Measurements from ENCODE around the gene TGM6. TPM values are rescaled to one million over a fixed set of nuclear protein-coding genes. Genes with fewer than 3 reads are reported as not detected.

TGM6 gene
- total RNA-seq, 1 experiment from 2014 or later = not detected

DNA sequence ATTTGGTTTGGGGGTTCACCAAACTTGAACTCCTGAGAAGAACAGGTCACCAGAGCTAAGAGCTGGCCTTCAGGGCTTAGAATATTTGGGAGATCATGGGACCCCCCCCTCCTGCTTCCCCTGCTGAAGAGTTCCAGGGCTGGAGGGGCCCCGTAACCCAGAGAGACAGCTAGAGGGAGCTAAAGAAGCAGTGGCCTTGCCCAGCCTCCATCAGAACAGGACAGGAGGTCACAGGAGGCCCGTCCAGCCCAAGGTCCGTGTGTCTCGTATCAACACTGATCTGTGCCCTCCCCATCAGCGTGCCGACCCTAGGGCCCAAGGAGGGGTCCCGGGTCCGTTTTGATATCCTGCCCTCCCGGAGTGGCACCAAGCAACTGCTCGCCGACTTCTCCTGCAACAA is 40.6 kb upstream of the TGM6 start:
- H3K27me3 ChIP-seq (ENCODE audit: low read length) = peaks cover 82% of the 10 kb centered on the region
- no peak overlapping the region for H3K4me3 ChIP-seq (ENCODE audit: low read length)
- H2AFZ ChIP-seq (ENCODE audit: low read length) = no peak overlapping the region
- H3K9me3 ChIP-seq (ENCODE audit: low read length) = no peaks in the 10 kb centered on the region
- no peaks in the 10 kb centered on the region for H3K36me3 ChIP-seq (ENCODE audit: low read depth, low read length)
- POLR2A ChIA-PET (ENCODE audit: unreplicated experiment) = no interaction called here
- BruUV-seq (replicated peaks) = no TSS peak
- H3K27ac ChIP-seq (ENCODE audit: low read length) = no peak overlapping the region
- no peaks in the 10 kb centered on the region for H3K4me1 ChIP-seq (ENCODE audit: insufficient read depth, low read length)
- no peak overlapping the region for H3K9ac ChIP-seq (ENCODE audit: low read length)
- no peaks in the 10 kb centered on the region for H4K20me1 ChIP-seq (ENCODE audit: low read length)
- DNase-seq (no peak), ATAC-seq (no peak)
- intact Hi-C loops (cut with micrococcal nuclease) = no loop called here
- no peak overlapping the region for H3K4me2 ChIP-seq (ENCODE audit: low read length)
- no peaks in the 10 kb centered on the region for H3K79me2 ChIP-seq (ENCODE audit: low read length)
- no peaks in the 10 kb centered on the region for H3K9me2 ChIP-seq (replicated peaks; ENCODE audit: low read length)
- CTCF ChIA-PET = no interaction called here
- TF ChIP-seq CTCF (conservative IDR thresholded peaks at IDR 0.05; ENCODE audit: low read depth, low read length) (0 out of 2 replicates have a peak, but pooled peaks have one; percentile 24), EZH2 (IDR thresholded peaks at IDR 0.05; ENCODE audit: low read length, unreplicated experiment) (no peak)
- H3F3A ChIP-seq (ENCODE audit: low read length, unreplicated experiment) = no peaks in the 10 kb centered on the region

DNA sequence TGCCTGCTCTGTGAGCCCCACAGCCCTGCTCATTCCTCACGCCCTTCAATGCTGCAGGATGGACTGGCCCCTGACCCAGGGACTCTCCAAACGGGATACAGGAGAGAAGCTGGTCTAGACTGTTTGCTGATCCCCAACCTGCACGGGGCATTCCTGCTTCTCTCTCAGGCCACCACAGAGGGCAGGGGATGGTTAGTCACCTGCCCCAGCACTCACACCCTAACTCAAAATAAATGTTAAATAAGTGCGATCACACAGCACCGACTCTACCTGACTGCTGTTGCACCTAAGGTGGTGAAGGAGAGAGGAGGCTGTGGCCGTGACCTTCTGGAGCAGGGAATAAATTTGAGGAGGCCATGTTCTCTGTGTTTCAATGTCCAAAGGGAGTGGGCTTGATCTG is 39.9 kb upstream of the TGM6 start:
- intact Hi-C loops (cut with micrococcal nuclease) = no loop called here

DNA sequence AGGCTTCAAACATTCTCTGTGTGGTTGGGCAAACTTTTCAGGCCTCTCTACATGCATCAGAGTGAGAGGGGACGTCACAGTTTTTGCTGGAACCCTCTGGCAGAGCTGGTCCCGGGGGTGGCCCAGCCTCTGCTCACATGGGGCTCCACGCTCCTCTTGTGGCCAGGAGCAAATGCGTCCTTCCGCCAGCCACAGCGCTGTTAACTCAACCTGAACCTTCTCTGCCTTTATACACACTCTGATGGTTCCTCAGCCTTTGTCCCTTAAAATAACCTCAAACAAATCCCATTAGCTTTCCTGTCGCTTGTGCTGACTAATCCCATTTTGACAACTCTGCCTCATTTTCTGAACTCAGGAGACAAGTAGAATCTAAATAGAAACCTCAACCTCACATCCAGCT is 39.4 kb upstream of the TGM6 start:
- BruUV-seq (replicated peaks) = no TSS peak
- H3K9me2 ChIP-seq (replicated peaks; ENCODE audit: low read length) = no peaks in the 10 kb centered on the region
- no peaks in the 10 kb centered on the region for H3K79me2 ChIP-seq (ENCODE audit: low read length)
- DNase-seq (no peak), ATAC-seq (no peak)
- CTCF ChIA-PET = no interaction called here
- H3K4me2 ChIP-seq (ENCODE audit: low read length) = no peak overlapping the region
- H3K27me3 ChIP-seq (ENCODE audit: low read length) = peaks cover 70% of the 10 kb centered on the region
- no peak for TF ChIP-seq EZH2 (IDR thresholded peaks at IDR 0.05; ENCODE audit: low read length, unreplicated experiment)
- no peak for TF ChIP-seq EZH2phosphoT487 (IDR thresholded peaks at IDR 0.05; ENCODE audit: borderline replicate concordance, low read length)
- TF ChIP-seq CTCF (conservative IDR thresholded peaks at IDR 0.05; ENCODE audit: low read depth, low read length) = no peak
- no peaks in the 10 kb centered on the region for H3K9me3 ChIP-seq (ENCODE audit: low read length)
- H3K27ac ChIP-seq (ENCODE audit: low read length) = no peak overlapping the region
- H2AFZ ChIP-seq (ENCODE audit: low read length) = no peak overlapping the region
- no peaks in the 10 kb centered on the region for H3K36me3 ChIP-seq (ENCODE audit: low read depth, low read length)
- H4K20me1 ChIP-seq (ENCODE audit: low read length) = no peaks in the 10 kb centered on the region
- H3K4me3 ChIP-seq (ENCODE audit: low read length) = no peak overlapping the region
- POLR2A ChIA-PET (ENCODE audit: unreplicated experiment) = no interaction called here
- H3K4me1 ChIP-seq (ENCODE audit: insufficient read depth, low read length) = no peaks in the 10 kb centered on the region
- H3K9ac ChIP-seq (ENCODE audit: low read length) = no peak overlapping the region
- intact Hi-C loops (cut with micrococcal nuclease) = no loop called here
- no peaks in the 10 kb centered on the region for H3F3A ChIP-seq (ENCODE audit: low read length, unreplicated experiment)

More for the DNA sequence above, 39.9 kb upstream of the TGM6 start:
- BruUV-seq (replicated peaks) = no TSS peak
- CTCF ChIA-PET = no interaction called here
- Histone ChIP-seq H3F3A (ENCODE audit: low read length, unreplicated experiment) (no peaks in the 10 kb centered on the region), H3K9me3 (ENCODE audit: low read length) (no peaks in the 10 kb centered on the region), H3K4me2 (ENCODE audit: low read length) (no peak overlapping the region), H3K27me3 (ENCODE audit: low read length) (peaks cover 75% of the 10 kb centered on the region), H4K20me1 (ENCODE audit: low read length) (no peaks in the 10 kb centered on the region), H3K4me3 (ENCODE audit: low read length) (no peak overlapping the region), H3K27ac (ENCODE audit: low read length) (no peak overlapping the region), H3K36me3 (ENCODE audit: low read depth, low read length) (no peaks in the 10 kb centered on the region), H3K4me1 (ENCODE audit: insufficient read depth, low read length) (no peaks in the 10 kb centered on the region), H3K9ac (ENCODE audit: low read length) (no peak overlapping the region), H3K79me2 (ENCODE audit: low read length) (no peaks in the 10 kb centered on the region), H2AFZ (ENCODE audit: low read length) (no peak overlapping the region), H3K9me2 (replicated peaks; ENCODE audit: low read length) (no peaks in the 10 kb centered on the region)
- ATAC-seq (no peak), DNase-seq (no peak)
- POLR2A ChIA-PET (ENCODE audit: unreplicated experiment) = no interaction called here
- TF ChIP-seq CTCF (conservative IDR thresholded peaks at IDR 0.05; ENCODE audit: low read depth, low read length) (no peak), EZH2 (IDR thresholded peaks at IDR 0.05; ENCODE audit: low read length, unreplicated experiment) (no peak), EZH2phosphoT487 (IDR thresholded peaks at IDR 0.05; ENCODE audit: borderline replicate concordance, low read length) (no peak)
